ENCODE measurements around the gene CARD19.
"Not testable (repeated sequence)": the region's sequence is repeated elsewhere in the genome, so short reads cannot be mapped to it uniquely, and the experiment has no call there.

CARD19 gene

GRCh38 chr9:93115486-93116071 lies 19.6 kb downstream of the CARD19 start:
- no peak overlapping the region for H3K27ac ChIP-seq
- TF ChIP-seq ZFX (IDR thresholded peaks at IDR 0.05; ENCODE audit: borderline replicate concordance) (no peak), CTCF (IDR thresholded peaks at IDR 0.05) (no peak)

- no peak overlapping the region for H3K27ac ChIP-seq
- no peak for TF ChIP-seq ZFX (IDR thresholded peaks at IDR 0.05; ENCODE audit: borderline replicate concordance)
- TF ChIP-seq CTCF (IDR thresholded peaks at IDR 0.05), result no peak
These were observed 20.3 kb downstream of the CARD19 start for GRCh38 chr9:93116072-93116961.

DNA sequence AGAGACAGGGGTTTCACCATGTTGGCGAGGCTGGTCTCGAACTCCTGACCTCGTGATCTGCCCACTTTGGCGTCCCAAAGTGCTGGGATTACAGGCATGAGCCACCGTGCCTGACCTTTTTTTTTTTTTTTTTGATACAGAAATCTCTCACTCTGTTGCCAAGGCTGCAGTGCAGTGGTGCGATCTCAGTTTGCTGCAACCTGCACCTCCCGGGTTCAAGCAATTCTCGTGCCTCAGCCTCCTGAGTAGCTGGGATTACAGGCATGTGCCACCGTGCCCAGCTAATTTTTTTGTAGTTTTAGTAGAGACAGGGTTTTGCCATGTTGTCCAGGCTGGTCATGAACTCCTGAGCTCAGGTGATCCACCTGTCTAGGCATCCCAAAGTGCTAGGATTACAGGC lies 21.5 kb downstream of the CARD19 start:
- not testable (repeated sequence) for H3K27ac ChIP-seq

- H3K27ac ChIP-seq, result no peak overlapping the region
- TF ChIP-seq ZFX (IDR thresholded peaks at IDR 0.05; ENCODE audit: borderline replicate concordance) (no peak), CTCF (IDR thresholded peaks at IDR 0.05) (no peak)
These were observed 22.2 kb downstream of the CARD19 start for GRCh38 chr9:93117924-93118862.

DNA sequence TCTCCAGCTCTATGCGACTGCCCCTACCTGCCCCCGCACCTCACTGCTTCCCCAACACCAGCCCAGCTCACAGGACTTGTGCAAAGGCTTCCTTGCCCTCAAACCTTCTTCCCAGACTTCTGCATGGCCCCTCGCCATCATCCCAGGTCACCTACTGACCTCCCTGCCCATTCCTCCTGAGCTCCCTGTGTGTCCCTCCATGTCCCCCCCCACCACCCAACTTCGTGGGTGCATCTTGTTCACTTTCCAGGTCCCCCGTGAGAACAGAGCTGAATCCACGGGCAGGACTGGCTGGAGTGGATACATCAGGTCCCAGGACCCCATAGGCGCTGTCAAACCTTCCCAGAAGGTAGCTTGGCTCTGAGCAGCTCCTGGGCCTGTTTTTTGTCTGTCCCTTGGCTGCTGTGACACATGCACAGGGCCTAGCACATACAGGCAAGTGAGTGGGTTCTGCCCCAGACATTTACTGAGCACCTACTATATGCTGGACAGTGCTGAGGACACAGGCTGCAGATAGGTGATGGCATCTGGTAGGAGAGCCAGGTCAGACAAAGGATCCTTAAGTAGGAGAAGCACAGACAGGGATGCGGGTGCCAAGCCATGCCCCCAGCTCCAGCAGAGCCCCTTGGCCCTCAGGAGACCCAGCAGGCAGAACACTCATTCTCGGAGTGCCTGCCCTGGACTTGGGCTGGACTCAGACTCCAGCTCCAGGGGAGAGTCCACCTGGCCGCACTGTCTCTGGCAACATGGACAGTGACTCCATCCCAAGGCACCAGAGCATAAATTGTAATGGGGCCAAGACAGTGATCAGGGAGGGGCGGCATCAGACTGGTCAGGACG lies 23.1 kb downstream of the CARD19 start:
- H3K27ac ChIP-seq, result no peak overlapping the region
- TF ChIP-seq CTCF (IDR thresholded peaks at IDR 0.05), result no peak
- no peak for TF ChIP-seq ZFX (IDR thresholded peaks at IDR 0.05; ENCODE audit: borderline replicate concordance)

DNA sequence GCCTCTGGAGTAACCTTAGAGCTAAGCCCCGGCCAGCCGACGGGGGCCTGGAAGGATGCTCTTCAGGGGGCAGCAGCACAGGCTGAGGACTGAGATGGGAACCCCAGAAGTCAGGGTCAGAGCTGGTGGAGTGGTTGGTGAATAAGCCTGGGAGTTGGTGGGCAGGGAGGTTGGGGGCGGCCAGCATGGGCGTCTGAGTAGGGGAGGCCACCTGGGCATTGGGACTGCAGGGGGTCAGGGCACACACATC lies 23.6 kb downstream of the CARD19 start:
- no peak for TF ChIP-seq ZFX (IDR thresholded peaks at IDR 0.05; ENCODE audit: borderline replicate concordance)
- TF ChIP-seq CTCF (IDR thresholded peaks at IDR 0.05), result no peak
- no peak overlapping the region for H3K27ac ChIP-seq
